B cell (primary cell): ENCODE measurements around the gene ERGIC1.

Experiments
- CTCF ChIP-seq: fragments of 200-600 bp; IDR thresholded peaks from one replicate; pipeline ENCODE4 v1.8.0; 2022; ENCODE audit warnings: antibody characterized with exemption, mild to moderate bottlenecking
- EZH2 ChIP-seq: IDR thresholded peaks from 2 replicates; pipeline ENCODE4 v1.6.1; 2012; ENCODE audit warnings: borderline replicate concordance, low read depth, mild to moderate bottlenecking, moderate library complexity, low read length; ENCODE audit not compliant: insufficient read depth, poor library complexity, severe bottlenecking

- no peak for TF ChIP-seq CTCF
- TF ChIP-seq EZH2: no peak
Measured at GRCh38 chr5:172807766-172808311, 26.2 kb upstream of the ERGIC1 start.
